K562 (cell line): Measurements from ENCODE around the gene ACSL5. TPM values are rescaled to one million over a fixed set of nuclear protein-coding genes. Genes with fewer than 3 reads are reported as not detected.

Experiments used
- ATAC-seq: fragments of 200-7000 bp; cut with Tn5 transposase; 3 replicates; pipeline ENCODE4 v1.9.1; 2020; ENCODE audit warnings: moderate library complexity
- BruUV-seq: library from RNA; stranded (reverse); fragments of 400-500 nt; replicated peaks from 2 replicates; lab custom pipeline; 2021; lab: Mats Ljungman, UMichigan
- CTCF ChIA-PET: fragments of 300-600 bp; formaldehyde crosslinking; extraction: SDS; loops from one replicate; lab custom pipeline; 2021; ENCODE audit warnings: low intra/inter-chr PET ratio; lab: Yijun Ruan, JAX
- POLR2A ChIA-PET: fragments of 300-600, 350-650 bp; sonication (Branson Sonifier 250); formaldehyde crosslinking; extraction: SDS; loops from one replicate; lab custom pipeline; 2021; ENCODE audit warnings: antibody characterized with exemption, inconsistent platforms; lab: Yijun Ruan, JAX
- DNase-seq, 4 experiments: peaks; one replicate each; pipeline versions ENCODE4 v3.0.0 to v3.0.0-alpha.2; 2011 to 2018; ENCODE audit warnings: low spot score in 3 of 4, mixed read lengths in 3 of 4; ENCODE audit errors: extremely low read depth in 1 of 4
- FAIRE-seq: peaks from 2 replicates; lab custom pipeline; 2011; peaks lifted over from hg19 to GRCh38; lab: Jason Lieb, UNC
- H2AFZ ChIP-seq: 2 replicates; pipeline ENCODE4 v1.6.0; 2011; ENCODE audit warnings: low read depth, low read length, control low read depth, inconsistent platforms
- H3K27ac ChIP-seq: fragments of 200-600 bp; 3 replicates; pipeline ENCODE4 v1.8.0; 2011; ENCODE audit warnings: low read depth, mild to moderate bottlenecking, control low read depth, inconsistent platforms, low read length, moderate library complexity, mixed read lengths; ENCODE audit errors: extremely low read depth
- H3K27me3 ChIP-seq, 2 experiments: fragments of 300-600 bp in 1 of 2; 2 replicates in 1 of 2; 3 replicates in 1 of 2; pipeline versions ENCODE4 v1.6.0 to v1.8.0; 2011; ENCODE audit warnings: inconsistent platforms in 2 of 2, low read length in 2 of 2, mild to moderate bottlenecking in 1 of 2, mixed read lengths in 1 of 2, moderate library complexity in 1 of 2; ENCODE audit not compliant: control insufficient read depth in 2 of 2, insufficient read depth in 2 of 2
- H3K36me3 ChIP-seq: fragments of 300-600 bp; 3 replicates; pipeline ENCODE4 v1.8.0; 2011; ENCODE audit warnings: mild to moderate bottlenecking, low read length, inconsistent platforms; ENCODE audit not compliant: control insufficient read depth, insufficient read depth
- H3K4me1 ChIP-seq, 2 experiments: fragments of 200-600 bp in 1 of 2; replicated peaks in 1 of 2; 2 replicates in 1 of 2; 3 replicates in 1 of 2; pipeline versions ENCODE4 v1.5.1 to v1.8.0; 2011; ENCODE audit warnings: inconsistent platforms in 2 of 2, low read length in 2 of 2, mild to moderate bottlenecking in 1 of 2, mixed read lengths in 1 of 2, moderate library complexity in 1 of 2; ENCODE audit not compliant: control insufficient read depth in 2 of 2, insufficient read depth in 2 of 2
- H3K4me2 ChIP-seq: 2 replicates; pipeline ENCODE4 v1.6.1; 2011; ENCODE audit warnings: low read length, control low read depth, inconsistent platforms, mixed read lengths; ENCODE audit not compliant: insufficient read depth
- H3K4me3 ChIP-seq: fragments of 200-600 bp; sonication (generic), shearing (Covaris generic); 2 replicates; pipeline ENCODE4 v1.5.1; 2016; ENCODE audit warnings: control low read depth, inconsistent platforms
- H3K79me2 ChIP-seq: fragments of 200-600 bp; 3 replicates; pipeline ENCODE4 v1.8.0; 2011; ENCODE audit warnings: low read length, inconsistent platforms; ENCODE audit not compliant: control insufficient read depth, insufficient read depth
- H3K9ac ChIP-seq, 2 experiments: 2 replicates each; pipeline versions ENCODE4 v1.6.0 to v1.6.1; 2011; ENCODE audit warnings: low read depth in 2 of 2, low read length in 2 of 2, control low read depth in 1 of 2, inconsistent platforms in 1 of 2, mild to moderate bottlenecking in 1 of 2, mixed read lengths in 1 of 2; ENCODE audit not compliant: insufficient read depth in 1 of 2
- H3K9me1 ChIP-seq: one replicate; pipeline ENCODE4 v1.6.0; 2011; ENCODE audit warnings: inconsistent platforms, mild to moderate bottlenecking, low read length, moderate library complexity; ENCODE audit not compliant: control insufficient read depth, insufficient read depth
- H3K9me3 ChIP-seq: replicated peaks from 2 replicates; pipeline ENCODE4 v1.5.1; 2011; ENCODE audit warnings: low read depth, low read length, inconsistent platforms; ENCODE audit not compliant: control insufficient read depth, insufficient read depth
- H4K20me1 ChIP-seq: replicated peaks from 2 replicates; pipeline ENCODE4 v1.6.1; 2011; ENCODE audit warnings: low read length, inconsistent platforms, mixed read lengths; ENCODE audit not compliant: control insufficient read depth, insufficient read depth
- CTCF ChIP-seq, 3 experiments: IDR thresholded peaks in 2 of 3; conservative IDR thresholded peaks in 1 of 3; 2 replicates each; pipeline ENCODE4 v1.5.1; 2011 to 2012; ENCODE audit warnings: low read length in 3 of 3, mild to moderate bottlenecking in 3 of 3, control low read depth in 2 of 3, improper control_type of control experiment in 1 of 3, inconsistent platforms in 1 of 3, low read depth in 1 of 3, mixed read lengths in 1 of 3, moderate library complexity in 1 of 3; ENCODE audit not compliant: insufficient read depth in 2 of 3
- PREB ChIP-seq: sonication (generic); formaldehyde crosslinking; IDR thresholded peaks from 2 replicates; pipeline ENCODE4 v1.8.1; 2023; ENCODE audit warnings: mild to moderate bottlenecking, missing genetic modification reagents
- RAD21 ChIP-seq, 2 experiments: fragments of 250-450 bp in 1 of 2; fragments of 450-650 bp in 1 of 2; sonication (Bioruptor Pico) in 1 of 2; formaldehyde crosslinking in 1 of 2; IDR thresholded peaks in 1 of 2; conservative IDR thresholded peaks in 1 of 2; 2 replicates each; pipeline versions ENCODE4 v1.4.0 to v1.8.0; 2020 to 2022; ENCODE audit warnings: mild to moderate bottlenecking in 2 of 2, moderate library complexity in 1 of 2
- RBM14 ChIP-seq: fragments of 200-400 bp; formaldehyde crosslinking; IDR thresholded peaks from 2 replicates; pipeline ENCODE4 v1.6.1; 2018; ENCODE audit warnings: low read depth, mild to moderate bottlenecking, low read length, moderate library complexity, borderline replicate concordance; ENCODE audit not compliant: insufficient read depth
- SMC3 ChIP-seq: conservative IDR thresholded peaks from 2 replicates; pipeline ENCODE4 v1.6.1; 2011; ENCODE audit warnings: low read depth, low read length, improper control_type of control experiment; ENCODE audit not compliant: insufficient read depth
- WGBS: fragments of 100-300 bp; shearing (Covaris generic); methylation state at CpG from one replicate; pipeline ENCODE4 v1.1.6; 2016; ENCODE audit warnings: low coverage, mixed read lengths; ENCODE audit not compliant: insufficient coverage; ENCODE audit errors: missing lambda C conversion rate; 5-methylcytosine and 5-hydroxymethylcytosine counted together
- in situ Hi-C: fragments of 300-500 bp; cut with MboI; formaldehyde crosslinking; loops from 4 replicates; pipeline ENCODE4 v1.15.0; 2018; ENCODE audit warnings: inconsistent platforms, mixed read lengths
- intact Hi-C: fragments of 100-400 bp; cut with micrococcal nuclease; formaldehyde crosslinking; loops from 2 replicates; pipeline ENCODE4 v1.14.2; 2022
- polyA plus RNA-seq, 8 experiments: library from polyadenylated mRNA; depleted of rRNA in 4 of 8; stranded (reverse) in 5 of 8; unstranded in 3 of 8; fragments of >200 nt; fragmentation: Nextera tagmentation in 2 of 8; fragmentation: Illumina TruSeq in 1 of 8; extraction: Ambion mirVana in 2 of 8; extraction: Trizol in 1 of 8; gene quantifications; 2 replicates each; pipeline versions ENCODE4 v1.2.1 to v1.2.3, GENCODE V29; 2011 to 2014; ENCODE audit warnings: inconsistent platforms in 1 of 8, missing spikeins in 1 of 8
- total RNA-seq, 7 experiments: library from RNA; depleted of rRNA in 6 of 7; stranded (reverse); fragments of >200 nt in 6 of 7; fragmentation: Illumina TruSeq in 2 of 7; extraction: Trizol in 2 of 7; gene quantifications; 2 replicates each; pipeline versions ENCODE4 v1.2.1 to v1.2.3, GENCODE V29; 2011 to 2021; ENCODE audit warnings: low replicate concordance in 1 of 7

The ACSL5 gene
- total and polyA plus RNA-seq, 9 of the 15 experiments (the other 6 are each of a cell fraction or from before 2014, with no cell fraction given), result 0.19 to 1.4 (median 0.55) TPM

GRCh38 chr10:112471878-112472487, 98.1 kb downstream of the ACSL5 start (continued):
- TF ChIP-seq SMC3, result 0 out of 2 replicates have a peak, but pooled peaks have one; percentile 7

GRCh38 chr10:112475575-112476218, 101.8 kb downstream of the ACSL5 start:
- TF ChIP-seq CTCF (IDR thresholded peaks at IDR 0.05 in 2 of 3, conservative IDR thresholded peaks at IDR 0.05 in 1 of 3; ENCODE audit: insufficient read depth in 2 of 3, low read depth in 1 of 3, low read length in 3 of 3), result peak in 1 of 3 experiments; percentile 28; a peak in 1 of 6 replicates
- peak; percentile 27 to 40; a peak in 3 of 4 replicates for TF ChIP-seq RAD21 (CRISPR knock-in tag; conservative IDR thresholded peaks at IDR 0.05 in 1 of 2, IDR thresholded peaks at IDR 0.05 in 1 of 2)
- TF ChIP-seq RBM14, result no peak
- TF ChIP-seq PREB (CRISPR knock-in tag), result no peak
- ATAC-seq, result no peak
- no peak for DNase-seq
- H3K4me1 ChIP-seq, result no peaks in the 10 kb centered on the region
- H3K9me1 ChIP-seq, result no peaks in the 10 kb centered on the region
- H3K9me3 ChIP-seq, result no peaks in the 10 kb centered on the region
- H3K79me2 ChIP-seq, result no peaks in the 10 kb centered on the region
- 57% methylated on average over 3 of the region's 3 CpGs for WGBS
- FAIRE-seq, result no peak
- BruUV-seq, result no TSS peak
- H4K20me1 ChIP-seq, result no peaks in the 10 kb centered on the region
- in situ Hi-C loops (no loop called here), intact Hi-C loops (loop anchor here (10.0 kb wide), 1 partner anchor 909 kb away; no protein-coding TSS in a partner anchor)
- H3K4me3 ChIP-seq, result no peak overlapping the region
- H2AFZ ChIP-seq, result no peak overlapping the region
- H3K27ac ChIP-seq, result no peak overlapping the region
- H3K36me3 ChIP-seq, result no peaks in the 10 kb centered on the region
- no peak overlapping the region for H3K4me2 ChIP-seq
- CTCF ChIA-PET, result no interaction called here
- H3K9ac ChIP-seq, result no peak overlapping the region
- POLR2A ChIA-PET, result no interaction called here
- no peaks in the 10 kb centered on the region for H3K27me3 ChIP-seq

Other genes starting within 250 kb of the ACSL5 start
- gene GPAM, start 190.4 kb upstream of the ACSL5 start, total RNA-seq (2014; rRNA removed), result 3.9 and 4.3 TPM in 2 replicates
- 7.4 and 8.1 TPM in 2 replicates for gene GPAM, start 190.4 kb upstream of the ACSL5 start, total RNA-seq (2014; rRNA removed; fragmentation: Illumina TruSeq; extraction: Trizol)
- 7.0 and 7.5 TPM in 2 replicates for gene GPAM, start 190.4 kb upstream of the ACSL5 start, total RNA-seq (2015; rRNA removed; fragmentation: Illumina TruSeq; extraction: Trizol)
- 7.2 and 8.0 TPM in 2 replicates for gene GPAM, start 190.4 kb upstream of the ACSL5 start, total RNA-seq (2021)
- gene GPAM, start 190.4 kb upstream of the ACSL5 start, polyA plus RNA-seq (2011; rRNA removed), result 5.3 and 7.1 TPM in 2 replicates
- 4.8 and 5.5 TPM in 2 replicates for gene GPAM, start 190.4 kb upstream of the ACSL5 start, polyA plus RNA-seq (2014; fragmentation: Illumina TruSeq; extraction: Trizol)
- gene GPAM, start 190.4 kb upstream of the ACSL5 start, polyA plus RNA-seq (2014; fragmentation: Nextera tagmentation; extraction: Ambion mirVana), result 1 to 10 TPM; 3.5 to 4.6 TPM
- gene GPAM, start 190.4 kb upstream of the ACSL5 start, polyA plus RNA-seq (2014; rRNA removed), result 3.9 and 4.0 TPM in 2 replicates
- gene TECTB, start 90.7 kb upstream of the ACSL5 start, total RNA-seq (2014; rRNA removed), result not detected in 2 replicates
- not detected in 2 replicates for gene TECTB, start 90.7 kb upstream of the ACSL5 start, total RNA-seq (2014; rRNA removed; fragmentation: Illumina TruSeq; extraction: Trizol)
- gene TECTB, start 90.7 kb upstream of the ACSL5 start, total RNA-seq (2015; rRNA removed; fragmentation: Illumina TruSeq; extraction: Trizol), result not detected in 2 replicates
- gene TECTB, start 90.7 kb upstream of the ACSL5 start, total RNA-seq (2021), result not detected in 2 replicates
- not detected in 2 replicates for gene TECTB, start 90.7 kb upstream of the ACSL5 start, polyA plus RNA-seq (2011; rRNA removed)
- not detected in 2 replicates for gene TECTB, start 90.7 kb upstream of the ACSL5 start, polyA plus RNA-seq (2014; fragmentation: Illumina TruSeq; extraction: Trizol)
- not detected for gene TECTB, start 90.7 kb upstream of the ACSL5 start, polyA plus RNA-seq (2014; fragmentation: Nextera tagmentation; extraction: Ambion mirVana)
- not detected in 2 replicates for gene TECTB, start 90.7 kb upstream of the ACSL5 start, polyA plus RNA-seq (2014; rRNA removed)
- gene ZDHHC6, start 72.8 kb downstream of the ACSL5 start, total RNA-seq (2014; rRNA removed), result 13.6 and 14.1 TPM in 2 replicates
- gene ZDHHC6, start 72.8 kb downstream of the ACSL5 start, total RNA-seq (2014; rRNA removed; fragmentation: Illumina TruSeq; extraction: Trizol), result 20.1 and 20.3 TPM in 2 replicates
- 25.1 and 26.0 TPM in 2 replicates for gene ZDHHC6, start 72.8 kb downstream of the ACSL5 start, total RNA-seq (2015; rRNA removed; fragmentation: Illumina TruSeq; extraction: Trizol)
- gene ZDHHC6, start 72.8 kb downstream of the ACSL5 start, total RNA-seq (2021), result 18.1 and 19.3 TPM in 2 replicates
- 18.3 and 20.7 TPM in 2 replicates for gene ZDHHC6, start 72.8 kb downstream of the ACSL5 start, polyA plus RNA-seq (2011; rRNA removed)
- gene ZDHHC6, start 72.8 kb downstream of the ACSL5 start, polyA plus RNA-seq (2014; fragmentation: Illumina TruSeq; extraction: Trizol), result 18.3 and 24.0 TPM in 2 replicates
- gene ZDHHC6, start 72.8 kb downstream of the ACSL5 start, polyA plus RNA-seq (2014; fragmentation: Nextera tagmentation; extraction: Ambion mirVana), result 10 to 100 TPM; 21.5 to 30.1 TPM
- 28.5 and 30.5 TPM in 2 replicates for gene ZDHHC6, start 72.8 kb downstream of the ACSL5 start, polyA plus RNA-seq (2014; rRNA removed)
- 20.1 and 20.8 TPM in 2 replicates for gene VTI1A, start 73.1 kb downstream of the ACSL5 start, total RNA-seq (2014; rRNA removed)
- gene VTI1A, start 73.1 kb downstream of the ACSL5 start, total RNA-seq (2014; rRNA removed; fragmentation: Illumina TruSeq; extraction: Trizol), result 20.9 and 26.7 TPM in 2 replicates
- gene VTI1A, start 73.1 kb downstream of the ACSL5 start, total RNA-seq (2015; rRNA removed; fragmentation: Illumina TruSeq; extraction: Trizol), result 21.4 and 22.1 TPM in 2 replicates
- 20.4 and 21.2 TPM in 2 replicates for gene VTI1A, start 73.1 kb downstream of the ACSL5 start, total RNA-seq (2021)
- gene VTI1A, start 73.1 kb downstream of the ACSL5 start, polyA plus RNA-seq (2011; rRNA removed), result 12.2 and 15.9 TPM in 2 replicates
- gene VTI1A, start 73.1 kb downstream of the ACSL5 start, polyA plus RNA-seq (2014; fragmentation: Illumina TruSeq; extraction: Trizol), result 14.9 and 15.7 TPM in 2 replicates
- 10 to 100 TPM in 1 of 2 experiments, 1 to 10 TPM in 1; 9.3 to 13.3 TPM for gene VTI1A, start 73.1 kb downstream of the ACSL5 start, polyA plus RNA-seq (2014; fragmentation: Nextera tagmentation; extraction: Ambion mirVana)
- gene VTI1A, start 73.1 kb downstream of the ACSL5 start, polyA plus RNA-seq (2014; rRNA removed), result 15.7 and 16.0 TPM in 2 replicates